Measurements from ENCODE around the gene TUBG2. TPM values are rescaled to one million over a fixed set of nuclear protein-coding genes. Genes with fewer than 3 reads are reported as not detected.

Gene TUBG2
- total RNA-seq, 2 experiments from 2014 or later, result 10.4 to 23.4 TPM

DNA sequence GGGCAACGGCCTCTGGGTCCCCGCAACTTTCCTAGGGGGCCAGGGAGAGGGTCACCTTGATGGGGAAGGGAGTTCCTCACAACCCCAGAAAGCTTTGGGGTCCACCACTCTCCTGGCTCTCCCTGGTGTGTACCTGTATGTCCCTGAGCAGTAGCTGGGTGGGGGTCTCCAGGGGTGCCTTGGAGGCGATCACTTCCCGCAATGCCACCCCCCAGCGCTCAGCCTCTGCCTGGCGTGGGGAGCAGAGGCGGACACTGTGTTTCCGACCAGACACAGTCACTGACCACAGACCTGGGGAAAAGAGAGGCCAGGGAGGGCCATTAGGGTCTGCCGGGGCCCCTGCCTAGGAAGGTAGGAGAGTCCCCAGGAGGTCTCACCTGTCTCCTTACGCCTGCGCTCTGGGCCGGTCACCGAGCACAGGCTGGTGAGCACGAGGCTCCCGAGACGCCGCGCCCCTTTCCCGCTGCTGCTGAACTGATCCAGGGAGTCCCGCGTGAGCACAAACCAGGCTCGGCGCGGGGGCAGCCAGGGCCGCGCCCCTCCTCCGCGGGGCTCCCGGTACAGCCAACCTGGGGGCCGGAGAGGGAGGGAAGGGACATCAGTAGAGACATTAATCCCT, 14.3 kb downstream of the TUBG2 start:
- H3K4me3 ChIP-seq (ENCODE audit: low read depth, low read length, poor library complexity, severe bottlenecking), result peak overlapping the region; percentile 82
- intact Hi-C loops (cut with micrococcal nuclease; ENCODE audit: unreplicated experiment), result no loop called here
- H4K20me1 ChIP-seq (ENCODE audit: insufficient read depth, low read length), result no peaks in the 10 kb centered on the region
- no peak overlapping the region for H3K27ac ChIP-seq (ENCODE audit: low read depth, low read length, poor library complexity, severe bottlenecking)
- H3K9me2 ChIP-seq (ENCODE audit: insufficient read depth, low read length), result no peaks in the 10 kb centered on the region
- no peak overlapping the region for H2AFZ ChIP-seq (ENCODE audit: low read length)
- ChIA-PET CTCF (ENCODE audit: unreplicated experiment) (no interaction called here), POLR2A (no interaction called here)
- DNase-seq (ENCODE audit: low spot score), result no peak
- H3K4me1 ChIP-seq (ENCODE audit: insufficient read depth, low read length, poor library complexity, severe bottlenecking), result peaks cover 32% of the 10 kb centered on the region
- no peaks in the 10 kb centered on the region for H3K9me3 ChIP-seq (ENCODE audit: low read length)
- no peak for TF ChIP-seq EZH2phosphoT487 (IDR thresholded peaks at IDR 0.05; ENCODE audit: borderline replicate concordance, low read depth, low read length)
- TF ChIP-seq, protein P1, sequence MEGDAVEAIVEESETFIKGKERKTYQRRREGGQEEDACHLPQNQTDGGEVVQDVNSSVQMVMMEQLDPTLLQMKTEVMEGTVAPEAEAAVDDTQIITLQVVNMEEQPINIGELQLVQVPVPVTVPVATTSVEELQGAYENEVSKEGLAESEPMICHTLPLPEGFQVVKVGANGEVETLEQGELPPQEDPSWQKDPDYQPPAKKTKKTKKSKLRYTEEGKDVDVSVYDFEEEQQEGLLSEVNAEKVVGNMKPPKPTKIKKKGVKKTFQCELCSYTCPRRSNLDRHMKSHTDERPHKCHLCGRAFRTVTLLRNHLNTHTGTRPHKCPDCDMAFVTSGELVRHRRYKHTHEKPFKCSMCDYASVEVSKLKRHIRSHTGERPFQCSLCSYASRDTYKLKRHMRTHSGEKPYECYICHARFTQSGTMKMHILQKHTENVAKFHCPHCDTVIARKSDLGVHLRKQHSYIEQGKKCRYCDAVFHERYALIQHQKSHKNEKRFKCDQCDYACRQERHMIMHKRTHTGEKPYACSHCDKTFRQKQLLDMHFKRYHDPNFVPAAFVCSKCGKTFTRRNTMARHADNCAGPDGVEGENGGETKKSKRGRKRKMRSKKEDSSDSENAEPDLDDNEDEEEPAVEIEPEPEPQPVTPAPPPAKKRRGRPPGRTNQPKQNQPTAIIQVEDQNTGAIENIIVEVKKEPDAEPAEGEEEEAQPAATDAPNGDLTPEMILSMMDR (conservative IDR thresholded peaks at IDR 0.05; ENCODE audit: low read length), result no peak
- H3K79me2 ChIP-seq (ENCODE audit: insufficient read depth, low read depth, low read length), result no peaks in the 10 kb centered on the region
- BruUV-seq (replicated peaks), result no TSS peak
- peaks cover 12% of the 10 kb centered on the region; the same call in 1 of the 2 replicates for H3K36me3 ChIP-seq (ENCODE audit: insufficient read depth, low read length)
- peak overlapping the region; percentile 89 for H3K4me2 ChIP-seq (ENCODE audit: low read length)

DNA sequence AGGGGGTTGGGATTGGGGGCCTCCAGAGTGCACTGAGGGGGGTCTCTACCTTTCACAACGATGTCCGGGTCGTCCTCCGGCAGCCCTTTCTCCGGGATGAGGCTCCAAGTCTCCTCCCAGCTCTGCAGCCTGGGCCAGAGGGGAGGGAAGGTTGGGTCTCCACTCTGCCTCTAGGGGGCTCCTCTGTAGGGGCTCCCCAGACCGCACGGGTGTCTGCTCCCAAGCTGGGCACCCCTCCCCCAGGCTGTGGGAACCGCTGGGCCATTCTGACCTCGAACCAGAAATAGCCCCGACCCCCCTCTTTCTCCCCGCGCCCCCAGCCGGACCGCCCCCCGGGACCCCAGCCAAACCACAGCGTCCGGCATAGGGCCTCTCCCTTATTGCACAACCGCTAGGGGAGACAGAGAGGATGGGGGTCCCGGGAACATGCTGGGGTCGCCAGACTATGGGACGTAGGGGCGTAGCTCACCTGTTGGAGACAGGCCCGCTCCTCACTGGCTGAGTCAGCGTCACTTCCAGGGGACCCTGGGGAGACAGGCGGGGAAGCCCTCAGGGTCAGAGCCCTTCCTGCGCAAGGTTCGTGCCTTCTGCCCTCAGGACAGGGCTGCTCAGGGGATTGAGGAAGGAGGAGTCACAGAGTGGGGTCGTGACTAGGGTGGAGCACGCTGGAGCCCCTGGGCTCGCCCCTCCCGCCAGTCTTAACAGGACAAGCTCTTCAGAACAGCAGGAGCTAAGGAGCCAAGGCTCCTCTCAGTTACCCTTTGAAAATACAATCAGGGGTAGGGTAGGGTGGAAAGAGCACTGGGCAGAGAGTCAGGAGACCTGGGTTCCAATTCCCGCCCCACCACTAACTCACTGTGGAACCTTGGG, 15.0 kb downstream of the TUBG2 start:
- peaks cover 11% of the 10 kb centered on the region; the same call in 1 of the 2 replicates for H3K36me3 ChIP-seq (ENCODE audit: insufficient read depth, low read length)
- H3K4me3 ChIP-seq (ENCODE audit: low read depth, low read length, poor library complexity, severe bottlenecking), result peak overlapping the region; percentile 82

More for the DNA sequence above, 15.0 kb downstream of the TUBG2 start:
- DNase-seq (ENCODE audit: low spot score), result peak; percentile 66
- no peaks in the 10 kb centered on the region for H4K20me1 ChIP-seq (ENCODE audit: insufficient read depth, low read length)
- peak overlapping the region; percentile 89 for H3K4me2 ChIP-seq (ENCODE audit: low read length)
- intact Hi-C loops (cut with micrococcal nuclease; ENCODE audit: unreplicated experiment), result loop anchor here (2.0 kb wide), 1 partner anchor 15 kb away; the partner anchor contains the start of gene TUBG2
- H2AFZ ChIP-seq (ENCODE audit: low read length), result no peak overlapping the region
- CTCF ChIA-PET (ENCODE audit: unreplicated experiment), result interaction anchor here (0.5 kb wide), 1 partner anchor 204 kb away, joined by 3 read pairs; no protein-coding TSS in a partner anchor
- POLR2A ChIA-PET, result interaction anchor here (0.7 kb wide), 1 partner anchor 13 kb away, joined by 3 read pairs; no protein-coding TSS in a partner anchor
- H3K4me1 ChIP-seq (ENCODE audit: insufficient read depth, low read length, poor library complexity, severe bottlenecking), result peaks cover 39% of the 10 kb centered on the region
- TF ChIP-seq, protein P1 (conservative IDR thresholded peaks at IDR 0.05; ENCODE audit: low read length), result peak; percentile 87
- TF ChIP-seq EZH2phosphoT487 (IDR thresholded peaks at IDR 0.05; ENCODE audit: borderline replicate concordance, low read depth, low read length), result no peak
- no peaks in the 10 kb centered on the region for H3K79me2 ChIP-seq (ENCODE audit: insufficient read depth, low read depth, low read length)
- no TSS peak for BruUV-seq (replicated peaks)
- H3K9me2 ChIP-seq (ENCODE audit: insufficient read depth, low read length), result no peaks in the 10 kb centered on the region
- H3K9me3 ChIP-seq (ENCODE audit: low read length), result no peaks in the 10 kb centered on the region
- peak overlapping the region; percentile 21 for H3K27ac ChIP-seq (ENCODE audit: low read depth, low read length, poor library complexity, severe bottlenecking)

Measured in OCI-LY7 (cell line).